Right atrium auricular region (tissue), 2 donors: Measurements from ENCODE around the gene MEX3D. TPM values are rescaled to one million over a fixed set of nuclear protein-coding genes. Genes with fewer than 3 reads are reported as not detected.

Source experiments
- DNase-seq: peaks from one replicate; pipeline ENCODE4 v3.0.0-alpha.2; 2019; ENCODE audit warnings: low spot score
- H3K27ac ChIP-seq, 2 donors: fragments of 200-600 bp; sonication (generic); 1 replicate in 1 of 2; 2 replicates in 1 of 2; pipeline ENCODE4 v1.5.1; 2016 to 2019
- H3K27me3 ChIP-seq, 2 donors: fragments of 200-600 bp; sonication (generic); one replicate each; pipeline versions ENCODE4 v1.5.1 to v1.6.0; 2017 to 2019
- H3K36me3 ChIP-seq: fragments of 200-600 bp; sonication (generic); one replicate; pipeline ENCODE4 v1.5.1; 2016
- H3K4me1 ChIP-seq, 2 donors: fragments of 200-600 bp; sonication (generic); one replicate each; pipeline versions ENCODE4 v1.5.1 to v1.6.0; 2017 to 2019
- H3K4me3 ChIP-seq, 2 donors: fragments of 200-600 bp; sonication (generic); 1 replicate in 1 of 2; 2 replicates in 1 of 2; pipeline ENCODE4 v1.5.1; 2017 to 2019; ENCODE audit warnings: mild to moderate bottlenecking in 1 of 2, moderate library complexity in 1 of 2
- H3K9me3 ChIP-seq, 2 donors: fragments of 200-600 bp; sonication (generic); one replicate each; pipeline ENCODE4 v1.5.1; 2019
- total RNA-seq, 2 donors: library from RNA; depleted of rRNA; stranded (reverse); fragments of >200 nt; gene quantifications; one replicate each; pipeline ENCODE4 v1.1.0, GENCODE V29; 2016
- TF ChIP-seq, protein P1 (sequence below), 2 donors: fragments of 200-600 bp; sonication (generic); IDR thresholded peaks; one replicate each; pipeline ENCODE4 v1.5.1; 2019; ENCODE audit warnings: antibody characterized with exemption in 2 of 2

MEX3D gene
- total RNA-seq, 2 donors from 2014 or later = 7.5 to 17.0 TPM

- H3K4me1 ChIP-seq = peaks cover 3 to 36% of the 10 kb centered on the region in 2 donors
- H3K27me3 ChIP-seq = no peaks in the 10 kb centered on the region
- DNase-seq = no peak
- TF ChIP-seq, protein P1, sequence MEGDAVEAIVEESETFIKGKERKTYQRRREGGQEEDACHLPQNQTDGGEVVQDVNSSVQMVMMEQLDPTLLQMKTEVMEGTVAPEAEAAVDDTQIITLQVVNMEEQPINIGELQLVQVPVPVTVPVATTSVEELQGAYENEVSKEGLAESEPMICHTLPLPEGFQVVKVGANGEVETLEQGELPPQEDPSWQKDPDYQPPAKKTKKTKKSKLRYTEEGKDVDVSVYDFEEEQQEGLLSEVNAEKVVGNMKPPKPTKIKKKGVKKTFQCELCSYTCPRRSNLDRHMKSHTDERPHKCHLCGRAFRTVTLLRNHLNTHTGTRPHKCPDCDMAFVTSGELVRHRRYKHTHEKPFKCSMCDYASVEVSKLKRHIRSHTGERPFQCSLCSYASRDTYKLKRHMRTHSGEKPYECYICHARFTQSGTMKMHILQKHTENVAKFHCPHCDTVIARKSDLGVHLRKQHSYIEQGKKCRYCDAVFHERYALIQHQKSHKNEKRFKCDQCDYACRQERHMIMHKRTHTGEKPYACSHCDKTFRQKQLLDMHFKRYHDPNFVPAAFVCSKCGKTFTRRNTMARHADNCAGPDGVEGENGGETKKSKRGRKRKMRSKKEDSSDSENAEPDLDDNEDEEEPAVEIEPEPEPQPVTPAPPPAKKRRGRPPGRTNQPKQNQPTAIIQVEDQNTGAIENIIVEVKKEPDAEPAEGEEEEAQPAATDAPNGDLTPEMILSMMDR (IDR thresholded peaks at IDR 0.05) = no peak
- no peak overlapping the region for H3K27ac ChIP-seq
- H3K4me3 ChIP-seq = no peak overlapping the region
- no peaks in the 10 kb centered on the region for H3K9me3 ChIP-seq
- peaks cover 31% of the 10 kb centered on the region for H3K36me3 ChIP-seq
These were observed 33.5 kb upstream of the MEX3D start for GRCh38 chr19:1601613-1602064.

DNA sequence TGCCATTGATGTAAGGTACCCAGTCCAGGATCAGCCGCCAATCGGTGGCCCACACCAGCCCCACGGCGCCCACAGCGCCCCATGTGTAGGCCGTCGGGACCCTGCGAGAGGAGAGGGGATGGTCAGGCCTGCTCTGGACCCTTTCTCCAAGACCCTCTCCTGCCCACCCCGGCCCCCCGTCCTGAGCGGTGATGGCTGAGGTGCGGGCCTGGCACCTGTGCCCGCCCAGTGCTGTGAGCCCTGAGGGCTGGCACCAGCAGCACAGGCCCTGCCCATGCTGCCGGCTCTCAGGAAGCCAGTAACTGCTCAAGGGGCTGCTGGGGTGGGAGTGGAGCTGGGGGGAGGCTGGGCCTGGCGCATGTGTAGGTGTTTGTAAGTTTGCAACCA, 31.3 kb upstream of the MEX3D start:
- Histone ChIP-seq H3K4me3 (no peak overlapping the region), H3K36me3 (peaks cover 36% of the 10 kb centered on the region), H3K4me1 (peaks cover 0 to 25% of the 10 kb centered on the region in 2 donors), H3K9me3 (no peaks in the 10 kb centered on the region), H3K27me3 (no peaks in the 10 kb centered on the region), H3K27ac (no peak overlapping the region)
- no peak for DNase-seq
- TF ChIP-seq, protein P1 (IDR thresholded peaks at IDR 0.05) = no peak

DNA sequence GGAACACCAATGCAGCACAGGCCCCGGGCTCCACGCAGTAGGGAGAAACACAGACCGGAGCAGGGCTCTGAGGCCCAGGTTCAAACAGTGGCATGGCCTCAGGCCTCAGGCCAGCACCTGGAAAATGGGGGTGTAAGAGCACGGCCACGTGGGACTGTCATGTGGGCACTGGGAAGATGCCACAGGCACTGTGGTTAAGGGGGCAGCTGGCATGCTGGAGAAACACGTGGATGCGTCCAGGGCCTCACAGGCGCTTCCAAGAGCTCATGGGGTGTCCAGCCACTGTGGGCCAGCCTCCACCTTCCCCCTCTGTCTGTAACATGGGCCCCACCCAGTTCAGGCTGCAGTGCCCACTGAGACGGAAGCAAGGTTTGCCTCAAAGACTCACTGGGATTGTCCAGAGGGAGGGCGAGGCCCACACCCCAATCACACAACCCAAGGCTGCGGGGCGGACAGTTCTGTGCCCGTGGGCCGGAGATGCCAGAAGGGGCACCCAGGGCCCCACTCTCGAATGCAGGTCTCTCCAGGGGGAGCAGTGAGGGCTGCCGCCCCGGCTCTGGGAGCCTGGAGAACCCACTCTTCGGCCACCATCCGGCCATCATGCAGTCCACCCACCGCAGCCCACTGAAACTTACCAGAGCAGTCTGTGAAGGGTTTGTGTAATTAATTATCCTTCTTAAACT, 30.8 kb upstream of the MEX3D start:
- Histone ChIP-seq H3K27ac (no peak overlapping the region), H3K4me1 (peaks cover 0 to 19% of the 10 kb centered on the region in 2 donors), H3K27me3 (no peaks in the 10 kb centered on the region), H3K4me3 (no peak overlapping the region), H3K9me3 (no peaks in the 10 kb centered on the region), H3K36me3 (peaks cover 36% of the 10 kb centered on the region)
- no peak for DNase-seq
- TF ChIP-seq, protein P1 (IDR thresholded peaks at IDR 0.05) = no peak

DNA sequence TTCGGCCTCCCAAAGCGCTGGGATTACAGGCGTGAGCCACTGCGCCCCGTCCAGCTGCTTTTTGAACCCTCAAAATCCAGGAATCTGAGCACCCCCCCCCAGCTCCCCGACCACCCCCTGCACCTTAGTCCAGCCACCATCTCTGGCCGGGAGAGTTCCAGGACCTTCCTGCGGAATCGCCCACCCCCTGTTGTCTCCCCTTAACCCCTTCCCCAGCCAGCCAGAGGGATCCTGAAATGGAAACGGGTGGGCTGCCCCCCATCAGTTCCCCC, 25.3 kb upstream of the MEX3D start:
- Histone ChIP-seq H3K27me3 (no peaks in the 10 kb centered on the region), H3K9me3 (no peaks in the 10 kb centered on the region), H3K4me3 (peak overlapping the region; percentile 79 to 87), H3K36me3 (peaks cover 23% of the 10 kb centered on the region), H3K4me1 (peaks cover 0 to 34% of the 10 kb centered on the region in 2 donors), H3K27ac (peak overlapping the region; percentile 72 to 76)
- DNase-seq = no peak
- TF ChIP-seq, protein P1 (IDR thresholded peaks at IDR 0.05) = no peak

DNA sequence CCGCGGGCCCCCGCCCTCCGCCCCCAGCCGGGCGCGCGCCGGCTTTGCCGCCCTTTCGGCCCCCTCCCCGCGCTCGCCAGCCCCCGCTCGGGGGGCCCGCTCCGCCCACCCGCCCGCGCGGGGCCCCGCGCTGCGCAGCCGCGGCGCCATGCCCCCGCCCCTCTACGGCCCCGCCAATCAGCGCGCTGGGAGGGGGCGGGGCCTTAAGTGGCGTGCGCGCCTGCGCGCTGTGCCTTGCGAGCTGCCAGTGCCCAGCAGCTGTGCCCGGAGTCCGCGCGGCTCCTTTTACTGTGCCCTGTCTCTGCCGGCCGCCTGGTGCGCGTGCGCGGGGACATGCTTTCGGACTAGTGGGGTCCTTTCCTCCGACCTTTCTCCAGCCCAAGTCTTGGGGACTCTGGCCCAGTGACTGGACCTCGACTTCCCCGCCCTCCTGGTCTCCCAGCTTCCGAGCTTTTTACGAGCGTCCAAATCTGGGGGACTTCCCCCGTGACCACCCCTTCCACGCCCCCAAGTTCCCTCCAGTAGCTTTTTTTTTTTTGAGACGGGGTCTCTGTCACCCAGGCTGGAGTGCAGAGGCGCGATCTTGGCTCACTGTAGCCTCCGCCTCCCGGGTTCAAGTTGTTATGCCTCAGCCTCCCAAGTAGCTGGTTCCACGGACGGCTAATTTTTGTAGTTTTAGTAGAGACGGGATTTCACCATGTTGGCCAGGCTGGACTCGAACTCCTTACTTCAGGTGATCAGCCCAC, 24.8 kb upstream of the MEX3D start, which contains the start of gene MBD3:
Gene MBD3 (minus strand): TSS at position 111 of the 746 bp plus-strand sequence. CDS start 234 bp downstream, outside the sequence.
- peak; percentile 93 for DNase-seq
- Histone ChIP-seq H3K27me3 (no peaks in the 10 kb centered on the region), H3K4me3 (peak within 1 kb of the TSS; percentile 79 to 87), H3K27ac (peak within 1 kb of the TSS; percentile 86 to 96), H3K36me3 (peaks cover 18% of the 10 kb centered on the region), H3K9me3 (no peaks in the 10 kb centered on the region), H3K4me1 (peaks cover 0 to 34% of the 10 kb centered on the region in 2 donors)
- TF ChIP-seq, protein P1 (IDR thresholded peaks at IDR 0.05) = peak in 1 of 2 donors; percentile 28
